Hepatocyte (in vitro differentiated cells): ENCODE measurements around the gene JAKMIP3. TPM values are rescaled to one million over a fixed set of nuclear protein-coding genes. Genes with fewer than 3 reads are reported as not detected.

Experiments
- DNase-seq: peaks from one replicate; pipeline ENCODE4 v3.0.0-alpha.2; 2016; ENCODE audit warnings: low spot score
- H2AFZ ChIP-seq: fragments of 200-600 bp; sonication (generic); 2 replicates; pipeline ENCODE4 v1.6.0; 2016; ENCODE audit warnings: antibody characterized with exemption, mild to moderate bottlenecking
- H3K27ac ChIP-seq: fragments of 200-600 bp; sonication (generic); 2 replicates; pipeline ENCODE4 v1.5.1; 2016; ENCODE audit warnings: mild to moderate bottlenecking
- H3K27me3 ChIP-seq: fragments of 200-600 bp; sonication (generic); 2 replicates; pipeline ENCODE4 v1.6.1; 2016
- H3K36me3 ChIP-seq: fragments of 200-600 bp; sonication (generic); replicated peaks from 2 replicates; pipeline ENCODE4 v1.5.1; 2016; ENCODE audit warnings: low read depth; ENCODE audit not compliant: insufficient read depth
- H3K4me1 ChIP-seq: fragments of 200-600 bp; sonication (generic); 2 replicates; pipeline ENCODE4 v1.5.1; 2016; ENCODE audit warnings: mild to moderate bottlenecking, moderate library complexity; ENCODE audit not compliant: insufficient read depth
- H3K4me2 ChIP-seq: fragments of 200-600 bp; sonication (generic); 2 replicates; pipeline ENCODE4 v1.6.0; 2016
- H3K4me3 ChIP-seq: fragments of 200-600 bp; sonication (generic); 2 replicates; pipeline ENCODE4 v1.5.1; 2016; ENCODE audit warnings: mild to moderate bottlenecking
- H3K79me2 ChIP-seq: fragments of 200-600 bp; sonication (generic); 2 replicates; pipeline ENCODE4 v1.6.0; 2017; ENCODE audit warnings: mild to moderate bottlenecking
- H3K9me2 ChIP-seq: fragments of 200-600 bp; sonication (generic); replicated peaks from 2 replicates; pipeline ENCODE4 v1.6.0; 2017; ENCODE audit warnings: mild to moderate bottlenecking; ENCODE audit not compliant: insufficient read depth
- H3K9me3 ChIP-seq: fragments of 200-600 bp; sonication (generic); 2 replicates; pipeline ENCODE4 v1.5.1; 2016; ENCODE audit warnings: low read depth, mild to moderate bottlenecking
- H4K20me1 ChIP-seq: fragments of 200-600 bp; sonication (generic); 2 replicates; pipeline ENCODE4 v1.6.0; 2016; ENCODE audit warnings: mild to moderate bottlenecking; ENCODE audit not compliant: insufficient read depth, poor library complexity, severe bottlenecking
- CTCF ChIP-seq: fragments of 200-600 bp; sonication (generic); IDR thresholded peaks from 2 replicates; pipeline ENCODE4 v1.5.1; 2016; ENCODE audit warnings: antibody characterized with exemption, mild to moderate bottlenecking; ENCODE audit not compliant: poor library complexity
- EZH2 ChIP-seq: fragments of 200-600 bp; sonication (generic); IDR thresholded peaks from 2 replicates; pipeline ENCODE4 v1.6.1; 2016; ENCODE audit warnings: antibody characterized with exemption, mild to moderate bottlenecking, borderline replicate concordance
- EZH2phosphoT487 ChIP-seq: fragments of 200-600 bp; sonication (generic); IDR thresholded peaks from one replicate; pipeline ENCODE4 v1.6.1; 2018; ENCODE audit warnings: antibody characterized with exemption, mild to moderate bottlenecking, low read depth, moderate library complexity; ENCODE audit not compliant: unreplicated experiment, severe bottlenecking
- WGBS: methylation state at CpG from one replicate; pipeline ENCODE4 v1.1.6; 2016; ENCODE audit warnings: low lambda C conversion rate; ENCODE audit errors: missing lambda C conversion rate; 5-methylcytosine and 5-hydroxymethylcytosine counted together
- polyA plus RNA-seq: library from polyadenylated mRNA; unstranded; fragments of >200 nt; fragmentation: Nextera tagmentation; extraction: Ambion mirVana; gene quantifications from 2 replicates; pipeline ENCODE4 v1.2.1, GENCODE V29; 2016
- total RNA-seq: library from RNA; depleted of rRNA; stranded (reverse); fragments of >200 nt; gene quantifications from 2 replicates; pipeline ENCODE4 v1.2.3, GENCODE V29; 2014

JAKMIP3 gene
- total and polyA plus RNA-seq, 2 experiments from 2014 or later: 0.02 to 0.10 TPM

- peak overlapping the region; percentile 52 for H2AFZ ChIP-seq
- WGBS: 6% methylated on average over 38 of the region's 44 CpGs
- no peaks in the 10 kb centered on the region for H4K20me1 ChIP-seq
- no peaks in the 10 kb centered on the region for H3K79me2 ChIP-seq
- H3K9me2 ChIP-seq: no peaks in the 10 kb centered on the region
- no peaks in the 10 kb centered on the region for H3K36me3 ChIP-seq
- TF ChIP-seq EZH2phosphoT487 (no peak), EZH2 (peak; percentile 60)
- peaks cover 70% of the 10 kb centered on the region for H3K27me3 ChIP-seq
- DNase-seq: no peak
- H3K4me1 ChIP-seq: peaks cover 5% of the 10 kb centered on the region
- H3K9me3 ChIP-seq: no peaks in the 10 kb centered on the region
- peak overlapping the region; percentile 36 for H3K4me3 ChIP-seq
- H3K4me2 ChIP-seq: peak overlapping the region; percentile 92
- H3K27ac ChIP-seq: no peak overlapping the region
Measured at GRCh38 chr10:132036887-132037675, 28.7 kb upstream of the JAKMIP3 start.

- Histone ChIP-seq H3K4me2 (no peak overlapping the region), H3K4me3 (no peak overlapping the region), H3K79me2 (no peaks in the 10 kb centered on the region), H3K27ac (no peak overlapping the region), H4K20me1 (no peaks in the 10 kb centered on the region), H3K9me2 (no peaks in the 10 kb centered on the region), H3K27me3 (peaks cover 67% of the 10 kb centered on the region), H3K9me3 (no peaks in the 10 kb centered on the region), H3K4me1 (peaks cover 5% of the 10 kb centered on the region), H3K36me3 (no peaks in the 10 kb centered on the region), H2AFZ (no peak overlapping the region)
- DNase-seq: no peak
- 30% methylated on average over 10 of the region's 10 CpGs for WGBS
- TF ChIP-seq EZH2 (no peak), CTCF (no peak), EZH2phosphoT487 (no peak)
Measured at GRCh38 chr10:132037676-132037975, 28.1 kb upstream of the JAKMIP3 start.

DNA sequence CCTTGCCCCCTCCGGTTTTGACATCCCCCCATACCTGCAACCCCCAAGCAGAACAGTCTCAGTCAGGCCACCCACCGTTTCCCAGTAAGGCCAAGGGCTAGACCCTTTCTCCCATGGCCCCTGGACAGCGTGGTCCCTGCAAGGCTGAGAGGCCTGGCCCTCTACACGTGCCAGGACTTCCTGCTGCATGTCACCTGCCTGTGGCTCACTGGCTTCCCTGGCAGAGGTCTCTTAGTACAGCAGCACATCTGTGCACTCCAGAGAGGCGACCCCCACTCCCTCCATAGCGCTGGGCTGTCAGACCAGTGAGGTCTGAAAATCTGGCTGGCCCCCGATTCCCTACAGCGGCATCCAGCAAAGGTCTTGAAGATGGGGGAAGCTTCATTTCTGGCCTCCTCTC is 26.4 kb upstream of the JAKMIP3 start:
- Histone ChIP-seq H2AFZ (no peak overlapping the region), H3K27ac (no peak overlapping the region), H3K9me2 (no peaks in the 10 kb centered on the region), H3K79me2 (no peaks in the 10 kb centered on the region), H3K9me3 (no peaks in the 10 kb centered on the region), H3K4me2 (no peak overlapping the region), H3K36me3 (no peaks in the 10 kb centered on the region), H3K27me3 (peaks cover 69% of the 10 kb centered on the region), H3K4me1 (peaks cover 5% of the 10 kb centered on the region), H3K4me3 (no peak overlapping the region), H4K20me1 (no peaks in the 10 kb centered on the region)
- no peak for DNase-seq
- TF ChIP-seq EZH2: no peak
- no peak for TF ChIP-seq EZH2phosphoT487
- no peak for TF ChIP-seq CTCF
- 82% methylated on average over 8 of the region's 8 CpGs for WGBS

GRCh38 chr10:132040046-132040445 is 25.7 kb upstream of the JAKMIP3 start:
- no peaks in the 10 kb centered on the region for H3K9me3 ChIP-seq
- no peaks in the 10 kb centered on the region for H3K36me3 ChIP-seq
- TF ChIP-seq EZH2phosphoT487 (no peak), EZH2 (no peak), CTCF (no peak)
- H3K27ac ChIP-seq: no peak overlapping the region
- 79% methylated on average over 9 of the region's 9 CpGs for WGBS
- peaks cover 66% of the 10 kb centered on the region for H3K27me3 ChIP-seq
- H3K9me2 ChIP-seq: no peaks in the 10 kb centered on the region
- no peak overlapping the region for H3K4me2 ChIP-seq
- H2AFZ ChIP-seq: no peak overlapping the region
- no peaks in the 10 kb centered on the region for H3K79me2 ChIP-seq
- no peaks in the 10 kb centered on the region for H4K20me1 ChIP-seq
- H3K4me3 ChIP-seq: no peak overlapping the region
- H3K4me1 ChIP-seq: peaks cover 5% of the 10 kb centered on the region
- DNase-seq: no peak
